Activated T-cell treated with anti-CD3 and anti-CD28 coated beads, Interleukin-2, amount 50 U/mL, for 48 hours (primary cell): Measurements from ENCODE around the gene ZNF138.
"Not testable (repeated sequence)": the region's sequence is repeated elsewhere in the genome, so short reads cannot be mapped to it uniquely, and the experiment has no call there.

ENCODE experiments used
- DNase-seq, 2 experiments: peaks; one replicate each; pipeline ENCODE4 v3.0.0-alpha.2; 2020

ZNF138 gene

GRCh38 chr7:64839910-64840309 is 45.7 kb downstream of the ZNF138 start:
- peak; percentile 37 to 39 for DNase-seq

DNA sequence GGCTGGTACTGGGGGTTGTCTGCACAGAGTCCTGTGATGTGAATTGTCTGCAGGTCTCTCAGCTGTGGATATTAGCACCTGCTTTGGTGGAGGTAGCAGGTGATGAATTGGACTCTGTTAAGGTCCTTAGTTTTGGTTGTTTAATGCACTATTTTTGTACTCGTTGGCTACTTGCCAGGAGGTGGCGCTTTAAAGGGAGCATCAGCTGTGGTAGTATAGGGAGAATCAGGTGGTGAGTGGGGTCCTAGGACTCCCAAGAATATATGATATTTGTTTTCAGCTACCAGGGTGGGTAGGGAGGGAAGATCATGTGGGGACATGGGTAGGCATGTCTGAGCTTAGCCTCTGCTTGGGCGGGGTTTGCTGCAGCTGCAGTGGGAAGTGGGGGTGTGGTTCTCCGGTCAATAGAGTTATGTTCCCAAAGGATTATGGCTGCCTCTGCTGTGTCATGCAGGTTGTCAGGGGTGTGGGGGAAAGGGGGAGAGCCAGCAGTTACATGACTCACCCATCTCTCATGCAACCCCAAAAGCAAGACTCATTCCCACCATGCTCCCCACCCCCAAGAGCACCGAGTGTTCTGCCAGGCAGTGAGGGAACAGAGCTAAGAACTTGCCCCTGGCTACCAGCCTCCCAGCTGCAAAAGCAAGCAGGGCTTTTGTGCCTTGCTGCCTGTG is 55.2 kb downstream of the ZNF138 start:
- no peak for DNase-seq

GRCh38 chr7:64849924-64850499 is 55.8 kb downstream of the ZNF138 start:
- DNase-seq, result no peak

GRCh38 chr7:64853679-64854078 is 59.5 kb downstream of the ZNF138 start:
- DNase-seq, result no peak

GRCh38 chr7:64854969-64855368 is 60.7 kb downstream of the ZNF138 start:
- no peak for DNase-seq

DNA sequence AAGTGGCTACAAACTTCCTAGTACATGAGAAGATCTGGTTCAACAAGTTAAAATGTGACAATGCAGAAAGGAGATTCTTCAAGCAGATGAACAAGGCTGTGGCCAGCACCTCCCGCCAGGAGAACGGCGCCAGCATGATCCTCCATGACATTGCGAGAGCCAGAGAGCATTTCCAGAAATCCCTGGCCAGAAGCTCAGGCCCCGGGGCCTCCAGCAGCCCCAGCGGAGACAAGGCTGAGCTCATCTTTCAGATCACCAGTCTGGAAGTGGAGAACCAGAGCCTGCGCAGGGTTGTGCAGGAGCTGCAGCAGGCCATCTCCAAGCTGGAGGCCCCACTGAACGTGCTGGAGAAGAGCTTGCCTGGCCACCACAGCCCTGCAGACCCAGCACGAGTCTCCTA is 68.8 kb downstream of the ZNF138 start:
- DNase-seq, result no peak

DNA sequence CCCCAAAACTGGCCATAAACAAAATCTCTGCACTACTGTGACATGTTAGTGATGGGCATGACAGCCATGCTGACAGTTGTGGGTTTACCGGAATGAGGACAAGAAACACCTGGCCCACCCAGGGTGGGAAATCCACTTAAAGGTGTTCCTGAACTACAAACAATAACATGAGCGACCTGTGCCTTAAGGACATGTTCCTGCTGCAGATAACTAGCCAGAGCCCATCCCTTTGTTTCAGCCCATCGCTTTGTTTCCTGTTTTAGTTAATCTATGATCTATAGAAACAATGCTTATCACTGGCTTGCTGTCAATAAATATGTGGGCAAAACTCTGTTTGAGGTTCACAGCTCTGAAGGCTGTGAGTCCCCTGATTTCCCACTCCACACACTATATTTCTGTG is 69.3 kb downstream of the ZNF138 start:
- not testable (repeated sequence) for DNase-seq

- DNase-seq, result no peak
Observed at GRCh38 chr7:64863969-64864368, 69.7 kb downstream of the ZNF138 start.

DNA sequence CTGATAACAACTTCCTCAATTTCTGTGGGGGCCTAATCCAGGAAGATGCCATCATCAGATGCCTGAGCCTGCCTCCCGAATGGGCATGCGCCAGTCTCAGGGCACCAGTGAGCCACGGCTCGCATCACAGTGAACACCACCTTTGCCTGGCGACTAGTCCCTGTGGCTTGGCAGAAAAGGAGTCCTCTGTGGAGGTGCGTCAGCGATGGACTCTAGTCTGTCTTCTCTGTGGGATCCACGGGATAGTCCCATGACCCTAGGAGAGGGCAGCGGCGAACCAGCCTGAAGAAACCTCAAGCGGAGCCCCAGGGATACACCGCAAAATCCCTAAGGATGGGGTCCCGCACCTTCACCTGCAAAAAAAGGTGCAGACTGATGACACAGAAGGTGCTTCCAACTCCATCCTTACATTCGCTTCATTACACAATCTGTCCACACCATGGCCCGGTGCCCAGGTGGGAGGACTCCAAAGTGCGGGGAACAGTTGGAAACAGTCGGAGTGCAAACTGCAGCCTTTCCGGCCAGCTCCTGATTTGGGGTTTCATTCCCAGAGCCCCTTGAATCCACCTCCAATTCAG is 73.7 kb downstream of the ZNF138 start:
- DNase-seq, result no peak

- no peak for DNase-seq
Observed at GRCh38 chr7:64868499-64868898, 74.3 kb downstream of the ZNF138 start.

GRCh38 chr7:64869121-64869725 is 75.0 kb downstream of the ZNF138 start:
- DNase-seq, result no peak

DNA sequence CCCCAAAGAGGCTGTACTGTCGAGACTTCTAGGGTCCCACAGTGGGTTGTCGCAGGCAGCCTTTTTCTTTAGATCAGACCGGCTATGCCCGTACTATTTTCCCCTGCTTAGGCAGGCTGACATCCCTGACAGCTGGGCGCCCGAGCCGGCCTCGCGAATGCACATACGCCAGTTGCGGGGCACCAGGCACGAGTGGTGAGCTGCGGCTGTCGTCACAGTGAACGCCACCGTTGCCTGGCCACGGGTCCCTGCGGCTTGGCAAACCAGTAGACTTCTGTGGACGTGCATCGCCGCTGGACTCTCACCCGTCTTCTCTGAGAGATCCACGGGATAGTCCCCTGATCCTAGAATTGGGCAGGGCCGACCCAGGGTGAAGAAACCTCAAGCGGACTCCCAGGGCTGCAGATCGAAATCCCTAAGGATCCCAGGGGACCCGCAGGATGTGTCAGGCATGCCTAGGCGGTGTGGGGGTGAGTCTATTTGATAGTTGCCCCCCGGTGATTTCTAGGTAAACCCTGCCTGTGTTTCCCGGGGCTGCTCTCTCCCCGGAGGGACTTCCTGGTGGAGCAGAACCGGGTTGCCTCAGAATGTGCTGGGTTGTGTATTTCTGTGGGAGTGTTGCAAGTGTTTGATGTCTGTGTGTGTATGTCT is 75.8 kb downstream of the ZNF138 start:
- no peak for DNase-seq

DNA sequence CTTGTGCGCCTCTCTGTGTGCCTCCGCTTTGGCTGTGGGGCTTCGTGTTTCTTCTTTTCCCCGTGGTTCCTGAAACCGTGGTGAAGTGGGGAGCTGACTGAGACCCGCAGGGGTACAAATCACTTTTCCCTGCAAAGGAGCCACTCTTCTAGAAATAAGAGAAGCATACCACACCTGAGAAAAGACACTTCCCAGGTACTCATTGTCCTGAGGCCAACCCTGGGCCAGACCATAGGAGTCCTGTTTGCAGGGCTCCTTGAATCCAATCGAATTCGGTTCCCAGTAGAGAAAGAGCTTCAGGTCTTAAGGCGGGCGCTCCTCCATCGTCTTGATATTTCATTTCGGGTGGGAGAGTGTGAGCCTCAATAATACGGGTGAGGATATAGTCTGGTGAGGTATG is 76.4 kb downstream of the ZNF138 start:
- no peak for DNase-seq

GRCh38 chr7:64871761-64872160 is 77.5 kb downstream of the ZNF138 start:
- no peak for DNase-seq

GRCh38 chr7:64872351-64873154 is 78.3 kb downstream of the ZNF138 start:
- no peak for DNase-seq

- DNase-seq, result no peak
Observed at GRCh38 chr7:64873155-64873500, 78.9 kb downstream of the ZNF138 start.

GRCh38 chr7:64873517-64873916 is 79.3 kb downstream of the ZNF138 start:
- no peak for DNase-seq

DNA sequence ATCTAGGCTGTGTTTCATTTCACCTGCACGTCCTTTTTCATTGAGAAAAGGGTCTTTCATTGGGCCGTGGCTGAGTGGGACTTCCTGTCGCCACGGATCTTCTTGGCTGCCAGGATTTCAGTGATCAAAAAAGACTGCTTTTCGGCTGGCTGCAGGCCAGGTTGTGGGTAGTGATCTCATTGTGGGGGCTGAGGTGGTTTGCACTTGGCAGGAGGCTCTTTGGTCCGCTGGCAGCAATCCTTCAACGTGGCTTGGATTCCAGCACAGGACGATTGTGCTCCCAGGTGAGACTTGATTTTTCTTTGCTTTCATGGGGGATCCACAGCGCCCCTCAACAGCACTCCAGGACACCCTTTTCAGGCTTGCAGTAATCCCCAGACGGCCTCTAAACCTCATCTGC is 79.9 kb downstream of the ZNF138 start:
- no peak for DNase-seq

DNA sequence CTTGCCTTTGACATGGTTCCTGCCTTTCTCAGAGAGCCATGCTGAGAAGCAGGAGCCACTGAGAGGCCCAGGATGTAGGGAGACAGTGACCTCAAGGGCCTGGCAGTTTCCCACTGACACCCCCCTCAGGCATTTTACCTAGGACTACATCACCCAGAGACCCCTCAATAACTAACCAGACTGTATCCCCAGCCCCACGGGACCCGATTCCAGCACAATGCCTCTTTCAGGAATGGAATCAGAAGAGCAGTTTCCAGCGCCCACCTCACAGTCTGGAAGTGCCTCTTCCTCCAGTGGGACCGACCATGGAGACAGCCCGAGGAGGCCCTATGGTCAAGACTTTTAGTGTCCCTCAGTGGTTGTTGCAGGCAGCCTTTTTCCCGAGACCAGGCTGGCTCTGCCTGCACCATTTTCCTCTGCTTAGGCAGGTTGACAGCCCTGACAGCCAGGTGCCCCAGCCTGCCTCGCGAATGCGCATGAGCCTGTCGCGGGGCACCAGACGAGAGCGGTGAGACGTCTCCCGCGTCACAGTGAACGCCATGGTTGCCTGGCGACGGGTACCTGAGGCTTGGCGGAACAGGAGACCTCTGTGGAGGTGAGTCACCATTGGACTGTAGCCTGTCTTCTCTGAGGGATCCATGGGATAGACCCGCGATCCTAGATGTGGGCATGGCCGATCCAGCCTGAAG is 80.5 kb downstream of the ZNF138 start:
- DNase-seq, result no peak

- no peak for DNase-seq
Observed at GRCh38 chr7:64875258-64875657, 81.0 kb downstream of the ZNF138 start.

- no peak for DNase-seq
Observed at GRCh38 chr7:64875658-64876406, 81.6 kb downstream of the ZNF138 start.
